ENCODE results near the gene BAG1. TPM values are rescaled to one million over a fixed set of nuclear protein-coding genes. Genes with fewer than 3 reads are reported as not detected.

The BAG1 gene
- total and polyA plus RNA-seq, 2 of the 13 experiments (the other 11 are each of a cell fraction or from before 2014, with no cell fraction given): 23.1 to 59.5 TPM

- TF ChIP-seq ZNF678 (CRISPR knock-in tag; IDR thresholded peaks at IDR 0.05): no peak
- TF ChIP-seq PAF1 (CRISPR knock-in tag; IDR thresholded peaks at IDR 0.05): no peak
- TF ChIP-seq ZNF274 (CRISPR knock-in tag; IDR thresholded peaks at IDR 0.05): no peak
- no peak for TF ChIP-seq RARA (CRISPR knock-in tag; IDR thresholded peaks at IDR 0.05)
- TF ChIP-seq MIER2 (CRISPR knock-in tag; IDR thresholded peaks at IDR 0.05): no peak
- TF ChIP-seq ZSCAN29 (CRISPR knock-in tag; conservative IDR thresholded peaks at IDR 0.05): peak; percentile 13; the same call in 1 of the 2 replicates
- peak; percentile 72; the same call in 1 of the 2 replicates for TF ChIP-seq ZMAT3 (CRISPR knock-in tag; conservative IDR thresholded peaks at IDR 0.05)
- 0 out of 2 replicates have a peak, but pooled peaks have one; percentile 6 for TF ChIP-seq ZNF501 (CRISPR knock-in tag; IDR thresholded peaks at IDR 0.05)
- TF ChIP-seq ZNF451 (CRISPR knock-in tag; IDR thresholded peaks at IDR 0.05): 0 out of 2 replicates have a peak, but pooled peaks have one; percentile 13
- TF ChIP-seq RXRA (CRISPR knock-in tag; IDR thresholded peaks at IDR 0.05): 0 out of 2 replicates have a peak, but pooled peaks have one; percentile 13
- peak; percentile 66 for TF ChIP-seq HDAC1 (CRISPR knock-in tag; IDR thresholded peaks at IDR 0.05)
- no peak for TF ChIP-seq ZNF44 (CRISPR knock-in tag; IDR thresholded peaks at IDR 0.05)
- 0 out of 2 replicates have a peak, but pooled peaks have one; percentile 7 for TF ChIP-seq ZFP82 (CRISPR knock-in tag; IDR thresholded peaks at IDR 0.05; ENCODE audit: borderline replicate concordance)
- 0 out of 2 replicates have a peak, but pooled peaks have one; percentile 40 for TF ChIP-seq ZNF567 (CRISPR knock-in tag; IDR thresholded peaks at IDR 0.05; ENCODE audit: borderline replicate concordance)
- TF ChIP-seq TFAP4 (IDR thresholded peaks at IDR 0.05; ENCODE audit: borderline replicate concordance, low read depth): no peak
- peak; percentile 85 for TF ChIP-seq MTERF4 (CRISPR knock-in tag; IDR thresholded peaks at IDR 0.05)
- TF ChIP-seq ZNF574 (CRISPR knock-in tag; IDR thresholded peaks at IDR 0.05): 0 out of 2 replicates have a peak, but pooled peaks have one; percentile 4
- TF ChIP-seq ZNF556 (CRISPR knock-in tag; IDR thresholded peaks at IDR 0.05; ENCODE audit: borderline replicate concordance): no peak
- peak; percentile 43; the same call in 1 of the 2 replicates for TF ChIP-seq BRF2 (CRISPR knock-in tag; IDR thresholded peaks at IDR 0.05)
- TF ChIP-seq ZSCAN9 (CRISPR knock-in tag; IDR thresholded peaks at IDR 0.05; ENCODE audit: borderline replicate concordance): 0 out of 2 replicates have a peak, but pooled peaks have one; percentile 21
- no peak for TF ChIP-seq TIGD3 (CRISPR knock-in tag; IDR thresholded peaks at IDR 0.05; ENCODE audit: borderline replicate concordance)
- TF ChIP-seq THAP8 (CRISPR knock-in tag; IDR thresholded peaks at IDR 0.05; ENCODE audit: borderline replicate concordance): peak; percentile 64; the same call in 1 of the 2 replicates
- TF ChIP-seq ZNF724P (CRISPR knock-in tag; IDR thresholded peaks at IDR 0.05; ENCODE audit: borderline replicate concordance): 0 out of 2 replicates have a peak, but pooled peaks have one; percentile 10
These were observed 470 bp downstream of the BAG1 start (continued) for GRCh38 chr9:33264003-33264472.

Data from HepG2 (cell line).